Breast epithelium (tissue), 3 donors: ENCODE results near the gene ARL8A.
"Not testable (repeated sequence)": the region's sequence is repeated elsewhere in the genome, so short reads cannot be mapped to it uniquely, and the experiment has no call there.

Source experiments
- CTCF ChIP-seq, 3 donors: fragments of 450-650 bp; IDR thresholded peaks; one replicate each; pipeline ENCODE4 v1.5.1; 2016 to 2017; ENCODE audit warnings: antibody characterized with exemption in 3 of 3, mild to moderate bottlenecking in 3 of 3, moderate library complexity in 3 of 3
- POLR2A ChIP-seq: fragments of 450-650 bp; IDR thresholded peaks from one replicate; pipeline ENCODE4 v1.6.1; 2016; ENCODE audit warnings: antibody characterized with exemption, mild to moderate bottlenecking, moderate library complexity
- POLR2AphosphoS5 ChIP-seq, 3 donors: sonication (generic); formaldehyde crosslinking; IDR thresholded peaks; one replicate each; pipeline ENCODE4 v1.6.1; 2017; ENCODE audit warnings: antibody characterized with exemption in 3 of 3

GRCh38 chr1:202180751-202181139 is 36.2 kb upstream of the ARL8A start:
- TF ChIP-seq POLR2AphosphoS5 (IDR thresholded peaks at IDR 0.05); CTCF (IDR thresholded peaks at IDR 0.05); POLR2A: not testable (repeated sequence)
